HCT116 (cell line): ENCODE data around the gene ALKBH1. TPM values are rescaled to one million over a fixed set of nuclear protein-coding genes. Genes with fewer than 3 reads are reported as not detected.

Experiments
- ATAC-seq: fragments of 200-7000 bp; cut with Tn5 transposase; 2 replicates; pipeline ENCODE4 v1.9.1; 2020; ENCODE audit warnings: mild to moderate bottlenecking, moderate library complexity
- BruUV-seq: library from RNA; stranded (reverse); fragments of 400-500 nt; replicated peaks from 2 replicates; lab custom pipeline; 2021; lab: Mats Ljungman, UMichigan
- CTCF ChIA-PET: fragments of 300-600 bp; sonication (Branson Sonifier 250); formaldehyde crosslinking; loops from one replicate; lab custom pipeline; 2021; ENCODE audit warnings: antibody characterized with exemption; lab: Charles Lee
- POLR2A ChIA-PET: fragments of 300-600, 350-600 bp; sonication (Branson Sonifier 250); formaldehyde crosslinking; loops from one replicate; lab custom pipeline; 2021; ENCODE audit warnings: antibody characterized with exemption; lab: Charles Lee
- RAD21 ChIA-PET, 2 experiments: fragments of 300-600 bp; sonication (Branson Sonifier 250); formaldehyde crosslinking; loops; one replicate each; lab custom pipeline; 2023; ENCODE audit warnings: low total read pairs in 2 of 2; ENCODE audit not compliant: uncharacterized antibody in 2 of 2, unreplicated experiment in 2 of 2, low non-redundant PET in 1 of 2; lab: Charles Lee
- DNase-seq: peaks from one replicate; pipeline ENCODE4 v3.0.0-alpha.2; 2010; ENCODE audit warnings: low read depth, low spot score
- H2AFZ ChIP-seq: fragments of 200-600 bp; shearing (Covaris generic), sonication (generic); 2 replicates; pipeline ENCODE4 v1.6.1; 2017; ENCODE audit warnings: low read depth, mixed run types, mixed read lengths, antibody characterized with exemption, low read length; ENCODE audit not compliant: poor library complexity, severe bottlenecking
- H3K27ac ChIP-seq: 2 replicates; pipeline ENCODE4 v1.5.1; 2012; ENCODE audit warnings: low read depth, low read length
- H3K27me3 ChIP-seq: fragments of 200-600 bp; sonication (generic); 2 replicates; pipeline ENCODE4 v1.6.1; 2016; ENCODE audit warnings: mixed run types, low read length, mixed read lengths; ENCODE audit not compliant: insufficient read depth
- H3K36me3 ChIP-seq, 2 experiments: fragments of 200-500 bp in 1 of 2; fragments of 200-600 bp in 1 of 2; sonication (Bioruptor generic) in 1 of 2; sonication (generic) in 1 of 2; 2 replicates each; pipeline versions ENCODE4 v1.5.1 to v1.6.1; 2014 to 2016; ENCODE audit warnings: low read length in 2 of 2, inconsistent platforms in 1 of 2, mixed read lengths in 1 of 2, mixed run types in 1 of 2; ENCODE audit not compliant: insufficient read depth in 2 of 2, control insufficient read depth in 1 of 2
- H3K4me1 ChIP-seq, 2 experiments: fragments of 200-600 bp in 1 of 2; sonication (generic) in 1 of 2; 2 replicates each; pipeline versions ENCODE4 v1.5.1 to v1.6.1; 2012 to 2017; ENCODE audit warnings: low read length in 2 of 2, inconsistent platforms in 1 of 2, mild to moderate bottlenecking in 1 of 2, mixed read lengths in 1 of 2, mixed run types in 1 of 2, moderate library complexity in 1 of 2; ENCODE audit not compliant: insufficient read depth in 2 of 2, control insufficient read depth in 1 of 2
- H3K4me2 ChIP-seq: fragments of 200-600 bp; sonication (generic); 2 replicates; pipeline ENCODE4 v1.6.1; 2017; ENCODE audit warnings: mixed run types, low read length, mixed read lengths
- H3K4me3 ChIP-seq, 2 experiments: fragments of 200-600 bp in 1 of 2; sonication (generic) in 1 of 2; replicated peaks in 1 of 2; 2 replicates each; pipeline ENCODE4 v1.5.1; 2011 to 2016; ENCODE audit warnings: low read length in 2 of 2, control low read depth in 1 of 2, low read depth in 1 of 2, mild to moderate bottlenecking in 1 of 2, mixed read lengths in 1 of 2, mixed run types in 1 of 2
- H3K79me2 ChIP-seq: fragments of 200-600 bp; sonication (generic); 2 replicates; pipeline ENCODE4 v1.6.1; 2017; ENCODE audit warnings: mild to moderate bottlenecking, mixed run types, low read length, moderate library complexity, mixed read lengths; ENCODE audit not compliant: insufficient read depth
- H3K9ac ChIP-seq: fragments of 200-600 bp; sonication (generic); 2 replicates; pipeline ENCODE4 v1.6.1; 2016; ENCODE audit warnings: low read length, mixed read lengths
- H3K9me2 ChIP-seq: fragments of 200-600 bp; sonication (generic), shearing (Covaris generic); 2 replicates; pipeline ENCODE4 v1.6.1; 2017; ENCODE audit warnings: mixed run types, mild to moderate bottlenecking, moderate library complexity; ENCODE audit not compliant: insufficient read depth
- H3K9me3 ChIP-seq, 2 experiments: fragments of 200-500 bp in 1 of 2; fragments of 200-600 bp in 1 of 2; sonication (Bioruptor generic) in 1 of 2; sonication (generic) in 1 of 2; 2 replicates each; pipeline ENCODE4 v1.6.1; 2014 to 2017; ENCODE audit warnings: low read length in 2 of 2, mixed read lengths in 2 of 2, inconsistent platforms in 1 of 2, low read depth in 1 of 2, mild to moderate bottlenecking in 1 of 2, mixed run types in 1 of 2, moderate library complexity in 1 of 2; ENCODE audit not compliant: control insufficient read depth in 1 of 2, insufficient read depth in 1 of 2
- H4K20me1 ChIP-seq: fragments of 200-600 bp; sonication (generic), shearing (Covaris generic); 2 replicates; pipeline ENCODE4 v1.6.1; 2017; ENCODE audit warnings: mixed run types, mild to moderate bottlenecking, moderate library complexity; ENCODE audit not compliant: insufficient read depth
- CBX3 ChIP-seq: IDR thresholded peaks from 2 replicates; pipeline ENCODE4 v1.6.1; 2012; ENCODE audit warnings: low read depth
- CEBPB ChIP-seq: IDR thresholded peaks from 2 replicates; pipeline ENCODE4 v1.6.1; 2012; ENCODE audit warnings: low read depth
- ELF1 ChIP-seq: IDR thresholded peaks from 2 replicates; pipeline ENCODE4 v1.6.1; 2012; ENCODE audit warnings: low read depth, borderline replicate concordance
- EZH2 ChIP-seq: fragments of 200-600 bp; sonication (generic); IDR thresholded peaks from 2 replicates; pipeline ENCODE4 v1.6.1; 2017; ENCODE audit warnings: antibody characterized with exemption, mixed run types
- JUND ChIP-seq: IDR thresholded peaks from 2 replicates; pipeline ENCODE4 v1.6.1; 2012
- RAD21 ChIP-seq: IDR thresholded peaks from 2 replicates; pipeline ENCODE4 v1.6.1; 2012; ENCODE audit warnings: low read depth, mild to moderate bottlenecking
- SP1 ChIP-seq: IDR thresholded peaks from 2 replicates; pipeline ENCODE4 v1.6.1; 2012; ENCODE audit warnings: low read depth
- SRF ChIP-seq: IDR thresholded peaks from 2 replicates; pipeline ENCODE4 v1.6.1; 2012; ENCODE audit warnings: low read depth
- YY1 ChIP-seq: IDR thresholded peaks from 2 replicates; pipeline ENCODE4 v1.6.1; 2011; ENCODE audit warnings: low read length, low read depth, moderate library complexity, mild to moderate bottlenecking; ENCODE audit not compliant: insufficient replicate concordance; ENCODE audit errors: extremely low read depth
- intact Hi-C: fragments of 100-400 bp; cut with micrococcal nuclease; formaldehyde crosslinking; loops from 2 replicates; pipeline ENCODE4 v1.10.0; 2022
- total RNA-seq: library from RNA; stranded (reverse); gene quantifications from one replicate; pipeline ENCODE4 v1.2.1, GENCODE V29; 2021; ENCODE audit not compliant: unreplicated experiment
- TF ChIP-seq, protein P1 (sequence below): IDR thresholded peaks from 2 replicates; pipeline ENCODE4 v1.6.1; 2011; ENCODE audit warnings: mild to moderate bottlenecking, low read length, moderate library complexity; ENCODE audit not compliant: insufficient replicate concordance; ENCODE audit errors: extremely low read depth
- TF ChIP-seq, protein P2 (sequence below), 3 experiments: fragments of 200-600 bp in 1 of 3; sonication (generic) in 1 of 3; IDR thresholded peaks in 2 of 3; conservative IDR thresholded peaks in 1 of 3; 2 replicates each; pipeline ENCODE4 v1.5.1; 2012 to 2017; ENCODE audit warnings: low read depth in 2 of 3, low read length in 2 of 3, antibody characterized with exemption in 1 of 3, borderline replicate concordance in 1 of 3, control low read depth in 1 of 3, mild to moderate bottlenecking in 1 of 3, mixed read lengths in 1 of 3, mixed run types in 1 of 3, moderate library complexity in 1 of 3; ENCODE audit not compliant: insufficient read depth in 1 of 3
- TF ChIP-seq, protein P3 (sequence below): IDR thresholded peaks from 2 replicates; pipeline ENCODE4 v1.6.1; 2012; ENCODE audit warnings: low read depth

The ALKBH1 gene
- total RNA-seq, 1 experiment from 2014 or later: 14.4 TPM

DNA sequence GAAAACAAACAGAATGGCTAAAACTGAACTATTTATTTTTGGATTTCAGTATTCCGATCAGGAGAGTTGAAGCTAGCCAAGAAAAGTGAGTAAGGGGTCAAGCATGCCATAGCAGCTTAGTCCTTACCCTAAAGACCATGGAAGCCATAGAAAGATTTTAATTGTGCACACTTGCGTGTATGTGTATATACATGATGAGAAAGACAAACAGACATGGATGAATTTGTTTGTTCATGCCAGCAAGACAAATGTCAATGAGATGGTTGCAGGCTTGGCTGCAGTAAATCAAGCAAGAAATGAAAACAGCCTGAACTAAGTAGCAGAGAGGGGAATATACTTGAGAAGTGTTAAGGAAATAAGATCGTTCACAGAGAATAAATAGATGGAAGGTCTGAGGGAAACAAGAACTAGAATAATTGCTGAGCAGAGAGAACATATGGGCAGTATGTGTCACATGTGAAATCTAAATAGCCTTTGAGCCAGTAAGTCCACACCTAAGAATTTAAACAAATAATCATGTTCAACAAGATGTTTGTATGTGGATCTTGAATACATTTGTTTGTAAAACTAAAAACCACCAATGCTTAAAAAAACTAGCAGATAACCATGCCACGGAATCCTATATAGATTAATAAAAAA lies 38.4 kb upstream of the ALKBH1 start:
- ATAC-seq: no peak
- Histone ChIP-seq H4K20me1 (0 out of 2 replicates have a peak, but pooled peaks cover 5% of the 10 kb centered on the region), H3K36me3 (peaks cover 19 to 23% of the 10 kb centered on the region in 2 experiments), H3K27me3 (no peaks in the 10 kb centered on the region), H3K4me2 (no peak overlapping the region), H3K9me3 (no peaks in the 10 kb centered on the region), H3K79me2 (peaks cover 54% of the 10 kb centered on the region), H3K9me2 (no peaks in the 10 kb centered on the region), H3K27ac (no peak overlapping the region), H3K9ac (no peak overlapping the region), H3K4me1 (no peaks in the 10 kb centered on the region), H2AFZ (no peak overlapping the region), H3K4me3 (no peak overlapping the region)
- CTCF ChIA-PET: no interaction called here
- POLR2A ChIA-PET: no interaction called here
- TF ChIP-seq ELF1 (no peak), JUND (no peak), EZH2 (no peak), RAD21 (no peak), CEBPB (no peak), SRF (no peak), YY1 (no peak), SP1 (no peak), CBX3 (no peak)
- TF ChIP-seq, protein P1, sequence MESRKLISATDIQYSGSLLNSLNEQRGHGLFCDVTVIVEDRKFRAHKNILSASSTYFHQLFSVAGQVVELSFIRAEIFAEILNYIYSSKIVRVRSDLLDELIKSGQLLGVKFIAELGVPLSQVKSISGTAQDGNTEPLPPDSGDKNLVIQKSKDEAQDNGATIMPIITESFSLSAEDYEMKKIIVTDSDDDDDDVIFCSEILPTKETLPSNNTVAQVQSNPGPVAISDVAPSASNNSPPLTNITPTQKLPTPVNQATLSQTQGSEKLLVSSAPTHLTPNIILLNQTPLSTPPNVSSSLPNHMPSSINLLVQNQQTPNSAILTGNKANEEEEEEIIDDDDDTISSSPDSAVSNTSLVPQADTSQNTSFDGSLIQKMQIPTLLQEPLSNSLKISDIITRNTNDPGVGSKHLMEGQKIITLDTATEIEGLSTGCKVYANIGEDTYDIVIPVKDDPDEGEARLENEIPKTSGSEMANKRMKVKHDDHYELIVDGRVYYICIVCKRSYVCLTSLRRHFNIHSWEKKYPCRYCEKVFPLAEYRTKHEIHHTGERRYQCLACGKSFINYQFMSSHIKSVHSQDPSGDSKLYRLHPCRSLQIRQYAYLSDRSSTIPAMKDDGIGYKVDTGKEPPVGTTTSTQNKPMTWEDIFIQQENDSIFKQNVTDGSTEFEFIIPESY: no peak
- TF ChIP-seq, protein P2, sequence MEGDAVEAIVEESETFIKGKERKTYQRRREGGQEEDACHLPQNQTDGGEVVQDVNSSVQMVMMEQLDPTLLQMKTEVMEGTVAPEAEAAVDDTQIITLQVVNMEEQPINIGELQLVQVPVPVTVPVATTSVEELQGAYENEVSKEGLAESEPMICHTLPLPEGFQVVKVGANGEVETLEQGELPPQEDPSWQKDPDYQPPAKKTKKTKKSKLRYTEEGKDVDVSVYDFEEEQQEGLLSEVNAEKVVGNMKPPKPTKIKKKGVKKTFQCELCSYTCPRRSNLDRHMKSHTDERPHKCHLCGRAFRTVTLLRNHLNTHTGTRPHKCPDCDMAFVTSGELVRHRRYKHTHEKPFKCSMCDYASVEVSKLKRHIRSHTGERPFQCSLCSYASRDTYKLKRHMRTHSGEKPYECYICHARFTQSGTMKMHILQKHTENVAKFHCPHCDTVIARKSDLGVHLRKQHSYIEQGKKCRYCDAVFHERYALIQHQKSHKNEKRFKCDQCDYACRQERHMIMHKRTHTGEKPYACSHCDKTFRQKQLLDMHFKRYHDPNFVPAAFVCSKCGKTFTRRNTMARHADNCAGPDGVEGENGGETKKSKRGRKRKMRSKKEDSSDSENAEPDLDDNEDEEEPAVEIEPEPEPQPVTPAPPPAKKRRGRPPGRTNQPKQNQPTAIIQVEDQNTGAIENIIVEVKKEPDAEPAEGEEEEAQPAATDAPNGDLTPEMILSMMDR (IDR thresholded peaks at IDR 0.05 in 2 of 3, conservative IDR thresholded peaks at IDR 0.05 in 1 of 3; ENCODE audit: borderline replicate concordance in 1 of 3, insufficient read depth in 1 of 3, low read depth in 2 of 3, low read length in 2 of 3): no peak
- TF ChIP-seq, protein P3, sequence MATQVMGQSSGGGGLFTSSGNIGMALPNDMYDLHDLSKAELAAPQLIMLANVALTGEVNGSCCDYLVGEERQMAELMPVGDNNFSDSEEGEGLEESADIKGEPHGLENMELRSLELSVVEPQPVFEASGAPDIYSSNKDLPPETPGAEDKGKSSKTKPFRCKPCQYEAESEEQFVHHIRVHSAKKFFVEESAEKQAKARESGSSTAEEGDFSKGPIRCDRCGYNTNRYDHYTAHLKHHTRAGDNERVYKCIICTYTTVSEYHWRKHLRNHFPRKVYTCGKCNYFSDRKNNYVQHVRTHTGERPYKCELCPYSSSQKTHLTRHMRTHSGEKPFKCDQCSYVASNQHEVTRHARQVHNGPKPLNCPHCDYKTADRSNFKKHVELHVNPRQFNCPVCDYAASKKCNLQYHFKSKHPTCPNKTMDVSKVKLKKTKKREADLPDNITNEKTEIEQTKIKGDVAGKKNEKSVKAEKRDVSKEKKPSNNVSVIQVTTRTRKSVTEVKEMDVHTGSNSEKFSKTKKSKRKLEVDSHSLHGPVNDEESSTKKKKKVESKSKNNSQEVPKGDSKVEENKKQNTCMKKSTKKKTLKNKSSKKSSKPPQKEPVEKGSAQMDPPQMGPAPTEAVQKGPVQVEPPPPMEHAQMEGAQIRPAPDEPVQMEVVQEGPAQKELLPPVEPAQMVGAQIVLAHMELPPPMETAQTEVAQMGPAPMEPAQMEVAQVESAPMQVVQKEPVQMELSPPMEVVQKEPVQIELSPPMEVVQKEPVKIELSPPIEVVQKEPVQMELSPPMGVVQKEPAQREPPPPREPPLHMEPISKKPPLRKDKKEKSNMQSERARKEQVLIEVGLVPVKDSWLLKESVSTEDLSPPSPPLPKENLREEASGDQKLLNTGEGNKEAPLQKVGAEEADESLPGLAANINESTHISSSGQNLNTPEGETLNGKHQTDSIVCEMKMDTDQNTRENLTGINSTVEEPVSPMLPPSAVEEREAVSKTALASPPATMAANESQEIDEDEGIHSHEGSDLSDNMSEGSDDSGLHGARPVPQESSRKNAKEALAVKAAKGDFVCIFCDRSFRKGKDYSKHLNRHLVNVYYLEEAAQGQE: no peak
- RAD21 ChIA-PET: no interaction called here
- no peak for DNase-seq
- intact Hi-C loops: no loop called here
- no TSS peak for BruUV-seq
